Natural killer cell (primary cell): ENCODE data around the gene RTN4R. TPM values are rescaled to one million over a fixed set of nuclear protein-coding genes. Genes with fewer than 3 reads are reported as not detected.

Experiments
- ATAC-seq, 3 donors: fragments of 150-1000 bp in 2 of 3; fragments of 200-7000 bp in 1 of 3; cut with Tn5 transposase; 1 replicate in 1 of 3; 2 replicates in 2 of 3; pipeline ENCODE4 v1.10.0; 2021; ENCODE audit warnings: mild to moderate bottlenecking in 2 of 3, moderate library complexity in 2 of 3
- DNase-seq, 2 donors: peaks; one replicate each; pipeline versions ENCODE4 v3.0.0 to v3.0.0-alpha.2; 2013 to 2021; ENCODE audit warnings: mixed read lengths in 1 of 2
- H3K27ac ChIP-seq: one replicate; pipeline ENCODE4 v1.5.1; 2013; ENCODE audit warnings: mild to moderate bottlenecking, low read length
- H3K27me3 ChIP-seq: one replicate; pipeline ENCODE4 v1.6.1; 2013; ENCODE audit warnings: low read length; ENCODE audit not compliant: control insufficient read depth, insufficient read depth
- H3K36me3 ChIP-seq: one replicate; pipeline ENCODE4 v1.6.1; 2013; ENCODE audit warnings: low read length; ENCODE audit not compliant: control insufficient read depth, insufficient read depth
- H3K4me1 ChIP-seq: one replicate; pipeline ENCODE4 v1.6.1; 2013; ENCODE audit warnings: low read length; ENCODE audit not compliant: control insufficient read depth, insufficient read depth
- H3K4me3 ChIP-seq: one replicate; pipeline ENCODE4 v1.5.1; 2013; ENCODE audit warnings: low read length
- H3K9me3 ChIP-seq: one replicate; pipeline ENCODE4 v1.6.1; 2013; ENCODE audit warnings: low read length; ENCODE audit not compliant: control insufficient read depth, insufficient read depth
- H3K27ac Mint-ChIP-seq, 2 donors: one replicate each; pipeline ENCODE4 v1.8.0; 2022; ENCODE audit warnings: mild to moderate bottlenecking in 2 of 2, mixed read lengths in 2 of 2, moderate library complexity in 1 of 2
- H3K27me3 Mint-ChIP-seq, 2 donors: one replicate each; pipeline ENCODE4 v1.8.0; 2022; ENCODE audit warnings: low read depth in 2 of 2, mixed read lengths in 2 of 2
- H3K36me3 Mint-ChIP-seq: one replicate; pipeline ENCODE4 v1.8.0; 2022; ENCODE audit warnings: mixed read lengths
- H3K4me1 Mint-ChIP-seq, 2 donors: one replicate each; pipeline ENCODE4 v1.8.0; 2022; ENCODE audit warnings: mixed read lengths in 2 of 2
- H3K4me3 Mint-ChIP-seq: one replicate; pipeline ENCODE4 v1.8.0; 2022; ENCODE audit warnings: mild to moderate bottlenecking, moderate library complexity, mixed read lengths
- H3K9me3 Mint-ChIP-seq, 2 donors: one replicate each; pipeline ENCODE4 v1.8.0; 2022; ENCODE audit warnings: mixed read lengths in 2 of 2
- CTCF ChIP-seq: fragments of 200-600 bp; IDR thresholded peaks from one replicate; pipeline ENCODE4 v1.8.0; 2022; ENCODE audit warnings: antibody characterized with exemption
- WGBS: methylation state at CpG from one replicate; pipeline ENCODE4 v1.1.7; 2013; ENCODE audit warnings: missing lambda C conversion rate; ENCODE audit not compliant: insufficient coverage; 5-methylcytosine and 5-hydroxymethylcytosine counted together
- intact Hi-C: fragments of 100-400 bp; cut with micrococcal nuclease; formaldehyde crosslinking; loops from one replicate; pipeline ENCODE4 v1.14.2; 2022
- total RNA-seq, 4 donors: library from RNA; stranded (reverse); fragments of 120-200 nt in 1 of 4; gene quantifications; one replicate each; pipeline versions ENCODE4 v1.2.3 to v1.2.4, GENCODE V29; 2013 to 2022

RTN4R gene
- total RNA-seq, 3 donors from 2014 or later (not counting 1 experiment from before 2014, with no cell fraction given), result 1.2 to 2.9 (median 1.6) TPM

GRCh38 chr22:20210473-20211059, 57.6 kb downstream of the RTN4R start:
- ATAC-seq, result no peak
- H3K4me1 ChIP-seq, result peaks cover 76% of the 10 kb centered on the region
- intact Hi-C loops, result loop anchor here (10.0 kb wide), 1 partner anchor 46 kb away; no protein-coding TSS in a partner anchor
- peak overlapping the region in 1 of 2 donors; percentile 52 for H3K27ac Mint-ChIP-seq
- no peak overlapping the region for H3K4me3 Mint-ChIP-seq
- no peaks in the 10 kb centered on the region for H3K27me3 ChIP-seq
- TF ChIP-seq CTCF, result no peak
- H3K27me3 Mint-ChIP-seq, result no peaks in the 10 kb centered on the region
- no peaks in the 10 kb centered on the region for H3K36me3 Mint-ChIP-seq
- no peak overlapping the region for H3K4me3 ChIP-seq
- H3K9me3 Mint-ChIP-seq, result no peaks in the 10 kb centered on the region
- no peak overlapping the region for H3K27ac ChIP-seq
- DNase-seq, result no peak
- 89% methylated on average over 9 of the region's 9 CpGs for WGBS
- peaks cover 28 to 75% of the 10 kb centered on the region in 2 donors for H3K4me1 Mint-ChIP-seq
- H3K36me3 ChIP-seq, result no peaks in the 10 kb centered on the region
- no peaks in the 10 kb centered on the region for H3K9me3 ChIP-seq

DNA sequence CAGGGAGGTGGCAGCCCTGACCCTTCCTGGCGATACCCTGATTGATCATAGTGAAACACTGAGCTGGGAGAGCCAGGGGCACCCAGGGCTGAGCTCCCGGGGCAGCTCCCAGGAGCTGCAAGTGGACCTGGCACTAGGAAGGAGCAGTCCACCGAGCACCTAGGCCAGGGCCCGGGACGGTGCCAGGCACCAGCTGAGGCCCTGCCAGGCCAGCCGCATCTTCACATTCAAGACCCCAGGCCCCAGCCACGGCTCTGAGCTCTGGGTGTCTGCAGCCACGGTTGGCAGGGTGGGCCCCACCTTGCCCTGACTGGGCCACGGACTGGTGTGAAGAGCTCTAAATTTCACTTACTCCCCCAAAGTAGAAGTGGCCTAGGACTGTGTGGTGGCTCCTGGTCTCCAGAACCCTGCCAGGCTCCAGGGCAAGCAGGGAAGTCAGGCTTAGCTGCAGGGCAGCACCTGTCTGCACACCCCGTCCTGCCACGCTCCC, 58.3 kb downstream of the RTN4R start:
- ATAC-seq, result no peak
- Mint-ChIP-seq H3K4me1 (peaks cover 30 to 75% of the 10 kb centered on the region in 2 donors), H3K27me3 (no peaks in the 10 kb centered on the region), H3K4me3 (no peak overlapping the region), H3K36me3 (no peaks in the 10 kb centered on the region), H3K27ac (peak overlapping the region in 1 of 2 donors; percentile 52), H3K9me3 (no peaks in the 10 kb centered on the region)
- TF ChIP-seq CTCF, result no peak
- Histone ChIP-seq H3K27ac (no peak overlapping the region), H3K27me3 (no peaks in the 10 kb centered on the region), H3K4me3 (no peak overlapping the region), H3K9me3 (no peaks in the 10 kb centered on the region), H3K36me3 (no peaks in the 10 kb centered on the region), H3K4me1 (peaks cover 71% of the 10 kb centered on the region)
- intact Hi-C loops, result loop anchor here (10.0 kb wide), 1 partner anchor 45 kb away; no protein-coding TSS in a partner anchor
- WGBS, result 86% methylated on average over 11 of the region's 11 CpGs
- no peak for DNase-seq

- ATAC-seq (no peak), DNase-seq (no peak)
- no peak overlapping the region for H3K4me3 Mint-ChIP-seq
- H3K9me3 ChIP-seq, result no peaks in the 10 kb centered on the region
- WGBS, result 84% methylated on average over 15 of the region's 15 CpGs
- no peaks in the 10 kb centered on the region for H3K36me3 Mint-ChIP-seq
- no peak for TF ChIP-seq CTCF
- no peaks in the 10 kb centered on the region for H3K27me3 ChIP-seq
- no peaks in the 10 kb centered on the region for H3K36me3 ChIP-seq
- no peaks in the 10 kb centered on the region for H3K9me3 Mint-ChIP-seq
- no peak overlapping the region for H3K4me3 ChIP-seq
- H3K4me1 ChIP-seq, result peaks cover 62% of the 10 kb centered on the region
- H3K27ac Mint-ChIP-seq, result peak overlapping the region in 1 of 2 donors; percentile 93
- intact Hi-C loops, result no loop called here
- no peak overlapping the region for H3K27ac ChIP-seq
- H3K4me1 Mint-ChIP-seq, result peaks cover 25 to 66% of the 10 kb centered on the region in 2 donors
- no peaks in the 10 kb centered on the region for H3K27me3 Mint-ChIP-seq
Observed at GRCh38 chr22:20208713-20209310, 59.3 kb downstream of the RTN4R start.
